Fibroblast of the aortic adventitia (primary cell): ENCODE measurements around the gene CLDN6. TPM values are rescaled to one million over a fixed set of nuclear protein-coding genes. Genes with fewer than 3 reads are reported as not detected.

Experiments used
- DNase-seq: peaks from one replicate; pipeline ENCODE4 v3.0.0-alpha.2; 2010; ENCODE audit warnings: low read depth
- H3K4me3 ChIP-seq: 2 replicates; pipeline ENCODE4 v1.5.1; 2011; ENCODE audit warnings: low read depth, mild to moderate bottlenecking, control low read depth, low read length, moderate library complexity
- total RNA-seq: library from RNA; depleted of rRNA; stranded (reverse); fragments of >200 nt; gene quantifications from 2 replicates; pipeline ENCODE4 v1.2.3, GENCODE V29; 2012; ENCODE audit warnings: low replicate concordance
- TF ChIP-seq, protein P1 (sequence below): IDR thresholded peaks from 2 replicates; pipeline ENCODE4 v1.5.1; 2011; ENCODE audit warnings: mild to moderate bottlenecking, low read length, control low read depth, inconsistent platforms; ENCODE audit not compliant: insufficient read depth

Gene CLDN6
- total RNA-seq, 1 donor = not detected

- no peak overlapping the region for H3K4me3 ChIP-seq
- no peak for DNase-seq
- TF ChIP-seq, protein P1, sequence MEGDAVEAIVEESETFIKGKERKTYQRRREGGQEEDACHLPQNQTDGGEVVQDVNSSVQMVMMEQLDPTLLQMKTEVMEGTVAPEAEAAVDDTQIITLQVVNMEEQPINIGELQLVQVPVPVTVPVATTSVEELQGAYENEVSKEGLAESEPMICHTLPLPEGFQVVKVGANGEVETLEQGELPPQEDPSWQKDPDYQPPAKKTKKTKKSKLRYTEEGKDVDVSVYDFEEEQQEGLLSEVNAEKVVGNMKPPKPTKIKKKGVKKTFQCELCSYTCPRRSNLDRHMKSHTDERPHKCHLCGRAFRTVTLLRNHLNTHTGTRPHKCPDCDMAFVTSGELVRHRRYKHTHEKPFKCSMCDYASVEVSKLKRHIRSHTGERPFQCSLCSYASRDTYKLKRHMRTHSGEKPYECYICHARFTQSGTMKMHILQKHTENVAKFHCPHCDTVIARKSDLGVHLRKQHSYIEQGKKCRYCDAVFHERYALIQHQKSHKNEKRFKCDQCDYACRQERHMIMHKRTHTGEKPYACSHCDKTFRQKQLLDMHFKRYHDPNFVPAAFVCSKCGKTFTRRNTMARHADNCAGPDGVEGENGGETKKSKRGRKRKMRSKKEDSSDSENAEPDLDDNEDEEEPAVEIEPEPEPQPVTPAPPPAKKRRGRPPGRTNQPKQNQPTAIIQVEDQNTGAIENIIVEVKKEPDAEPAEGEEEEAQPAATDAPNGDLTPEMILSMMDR = no peak
Measured at GRCh38 chr16:3049921-3050481, 32.0 kb upstream of the CLDN6 start.

DNA sequence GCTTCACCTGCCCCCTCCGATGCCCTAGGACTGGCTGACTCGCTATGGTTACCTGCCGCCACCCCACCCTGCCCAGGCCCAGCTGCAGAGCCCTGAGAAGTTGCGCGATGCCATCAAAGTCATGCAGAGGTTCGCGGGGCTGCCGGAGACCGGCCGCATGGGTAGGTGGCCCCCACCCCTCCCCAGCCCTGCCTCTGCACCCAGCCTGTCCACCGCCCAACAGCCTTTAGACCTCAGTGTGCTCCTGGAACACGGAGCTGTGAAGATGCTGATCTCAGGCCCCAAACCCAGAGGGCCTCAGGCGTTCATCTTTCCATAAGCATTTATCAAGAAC lies 29.4 kb upstream of the CLDN6 start:
- H3K4me3 ChIP-seq = no peak overlapping the region
- TF ChIP-seq, protein P1 = no peak
- DNase-seq = no peak

DNA sequence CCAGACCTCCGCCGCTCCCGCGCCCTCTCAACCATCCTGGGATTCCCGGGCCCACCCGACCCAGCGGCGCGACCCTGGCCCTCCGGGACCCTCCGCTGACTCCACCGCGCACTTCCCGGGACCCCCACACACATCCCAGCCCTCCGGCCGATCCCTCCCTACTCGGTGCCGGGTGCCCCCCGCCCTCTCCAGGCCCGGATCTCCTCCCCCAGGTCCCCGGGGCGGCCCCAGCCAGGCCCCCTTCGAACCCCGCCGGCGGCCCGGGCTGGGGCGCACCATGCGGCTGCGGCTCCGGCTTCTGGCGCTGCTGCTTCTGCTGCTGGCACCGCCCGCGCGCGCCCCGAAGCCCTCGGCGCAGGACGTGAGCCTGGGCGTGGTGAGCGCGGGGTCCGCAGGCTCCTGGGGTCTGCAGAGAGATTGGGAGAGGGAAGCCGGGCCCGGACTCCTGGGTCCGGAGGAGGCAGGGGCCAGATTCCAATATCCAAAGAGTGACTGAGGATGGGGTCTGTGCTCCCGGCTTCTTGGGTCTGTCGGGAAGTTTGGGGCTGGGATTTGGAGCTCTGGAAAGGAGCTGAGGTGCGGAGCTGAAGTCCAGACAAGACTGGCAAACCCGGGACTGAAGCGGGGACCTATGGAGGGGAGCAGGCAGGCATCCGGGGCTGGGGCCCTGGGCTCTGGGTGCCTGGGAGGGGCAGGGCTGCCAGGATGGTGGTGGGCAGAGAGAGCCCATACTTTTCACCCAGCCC lies 28.8 kb upstream of the CLDN6 start:
- no peak for DNase-seq
- no peak overlapping the region for H3K4me3 ChIP-seq
- TF ChIP-seq, protein P1 = no peak

DNA sequence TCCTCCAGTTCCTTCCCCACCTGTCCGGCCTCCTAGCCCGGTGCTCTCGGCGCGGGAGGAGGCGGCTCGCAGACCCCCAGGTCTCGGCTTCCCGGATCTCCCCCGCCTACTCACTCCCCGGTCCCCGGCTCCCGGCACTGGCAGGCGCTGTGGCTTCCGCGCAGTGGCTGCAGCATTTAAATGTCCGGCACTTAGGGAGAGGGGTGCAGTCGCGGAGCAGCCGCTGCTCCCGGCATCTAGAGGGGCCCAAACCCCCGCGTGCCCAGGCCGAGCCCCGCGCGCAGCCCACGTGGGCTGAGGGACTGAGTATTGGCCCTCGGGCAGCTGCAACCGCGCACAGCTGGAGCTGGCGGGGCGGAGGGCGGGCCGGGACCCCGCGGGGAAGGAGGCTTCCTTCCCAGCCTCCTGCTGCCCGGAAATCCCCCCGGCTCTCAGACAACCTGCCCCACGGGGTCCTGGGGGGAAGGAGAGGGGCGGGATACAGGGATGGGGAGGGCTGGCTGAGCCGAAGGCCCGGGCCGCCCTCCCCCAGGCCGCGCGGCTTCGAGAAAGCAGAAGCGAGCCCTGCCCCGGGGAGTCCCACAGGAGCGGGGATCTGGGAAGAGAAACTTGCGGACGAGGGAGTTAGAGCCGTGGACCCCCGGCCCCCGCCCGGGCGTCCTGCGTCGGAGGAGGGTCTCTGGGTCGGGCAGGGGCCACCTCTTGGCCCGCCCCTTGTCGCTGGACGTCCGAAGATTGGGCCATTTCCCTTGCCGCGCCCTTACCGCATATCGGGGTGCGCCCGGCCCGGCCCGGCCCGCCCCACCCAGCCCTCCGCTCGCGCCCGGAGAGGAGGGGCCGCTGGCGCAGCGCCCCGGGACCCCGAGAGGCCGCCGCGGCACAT lies 28.0 kb upstream of the CLDN6 start, which contains the start of gene MMP25:
MMP25 (plus strand) TSS at position 804 of the 883 bp plus-strand sequence. CDS start 357 bp downstream, outside the sequence.
- no peak for DNase-seq
- TF ChIP-seq, protein P1 = no peak
- H3K4me3 ChIP-seq = peak within 1 kb of the TSS; percentile 53

- TF ChIP-seq, protein P1 = no peak
- H3K4me3 ChIP-seq = no peak overlapping the region
- DNase-seq = no peak
Measured at GRCh38 chr16:3044708-3045107, 26.7 kb upstream of the CLDN6 start.

- TF ChIP-seq, protein P1 = no peak
Measured at GRCh38 chr16:3042376-3042775, 24.4 kb upstream of the CLDN6 start.

More at GRCh38 chr16:3042376-3042775, 24.4 kb upstream of the CLDN6 start:
- DNase-seq = no peak
- H3K4me3 ChIP-seq = no peak overlapping the region
